ENCODE results near the gene CRYGN.

The CRYGN gene

DNA sequence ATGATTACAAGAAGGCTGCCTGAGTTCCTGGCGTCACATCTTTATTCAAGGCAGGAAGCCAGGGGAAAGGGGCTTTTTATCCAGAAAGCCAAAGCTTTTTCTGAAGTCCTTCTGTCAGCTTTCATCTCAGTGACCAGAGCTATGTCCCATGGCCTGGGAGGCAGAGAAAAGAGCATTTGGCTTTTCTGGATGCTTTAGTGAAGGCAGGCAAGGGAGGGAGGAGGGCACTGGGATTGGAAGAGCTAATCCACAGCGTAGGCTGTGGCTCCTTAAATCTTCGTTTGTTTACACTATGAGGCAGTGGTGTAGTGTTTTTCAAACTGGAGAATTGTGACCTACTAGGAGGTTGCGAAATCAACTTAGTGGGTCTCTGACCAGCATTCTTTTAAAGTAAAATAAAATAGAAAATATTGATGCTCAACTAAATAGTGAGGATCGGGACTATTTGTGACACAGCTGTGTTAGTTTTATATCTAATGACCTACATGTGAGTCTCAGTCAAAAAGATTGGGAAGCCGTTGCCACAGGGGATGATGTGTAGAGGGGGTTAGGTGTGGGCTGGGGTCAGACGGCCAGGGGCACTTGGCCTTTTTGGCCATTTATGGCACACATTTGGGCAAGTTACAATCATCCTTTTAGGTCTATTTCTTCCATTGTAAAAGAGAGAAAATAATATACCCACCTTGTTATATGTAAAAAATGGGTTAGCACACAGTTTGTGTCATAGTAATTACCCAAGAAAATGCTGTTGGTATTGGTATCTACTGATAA is 14.1 kb downstream of the CRYGN start:
- no peak for DNase-seq

DNA sequence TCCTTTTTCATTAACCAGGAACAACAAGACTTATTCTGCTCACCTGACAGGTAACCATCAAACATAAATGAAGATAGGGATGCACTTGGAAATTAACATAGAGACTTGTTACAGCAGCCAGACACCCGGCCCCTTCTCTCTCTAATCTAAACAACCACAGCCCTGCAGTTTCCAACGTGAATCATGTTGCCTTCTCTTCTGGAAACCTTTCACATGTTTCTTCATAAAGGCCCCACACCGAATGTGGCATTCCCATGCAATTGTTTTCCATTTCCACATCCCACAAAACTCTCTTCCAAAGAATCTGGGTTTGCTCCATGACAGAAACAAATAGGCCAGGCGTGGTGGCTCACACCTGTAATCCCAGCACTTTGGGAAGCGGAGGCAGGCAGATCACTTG is 15.1 kb downstream of the CRYGN start:
- no peak for DNase-seq

DNA sequence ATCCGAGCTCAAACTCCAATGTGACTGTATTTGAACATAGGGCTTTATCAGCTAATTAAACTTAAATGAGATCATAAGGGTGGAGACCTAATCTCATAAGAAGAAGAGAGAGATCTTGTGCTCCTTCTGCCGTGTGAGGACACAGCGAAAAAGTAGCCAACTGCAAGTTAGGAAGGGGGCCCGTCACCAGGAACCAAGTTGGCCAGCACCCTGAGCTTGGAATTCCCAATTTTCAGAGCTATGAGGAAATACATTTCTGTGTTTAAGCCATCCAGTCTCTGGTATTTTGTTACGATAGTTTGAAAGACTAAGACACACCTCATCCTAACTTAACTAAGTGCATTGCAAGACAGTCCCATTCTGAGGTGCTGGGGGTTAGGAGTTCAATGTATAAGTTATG is 16.0 kb downstream of the CRYGN start:
- DNase-seq: no peak

DNA sequence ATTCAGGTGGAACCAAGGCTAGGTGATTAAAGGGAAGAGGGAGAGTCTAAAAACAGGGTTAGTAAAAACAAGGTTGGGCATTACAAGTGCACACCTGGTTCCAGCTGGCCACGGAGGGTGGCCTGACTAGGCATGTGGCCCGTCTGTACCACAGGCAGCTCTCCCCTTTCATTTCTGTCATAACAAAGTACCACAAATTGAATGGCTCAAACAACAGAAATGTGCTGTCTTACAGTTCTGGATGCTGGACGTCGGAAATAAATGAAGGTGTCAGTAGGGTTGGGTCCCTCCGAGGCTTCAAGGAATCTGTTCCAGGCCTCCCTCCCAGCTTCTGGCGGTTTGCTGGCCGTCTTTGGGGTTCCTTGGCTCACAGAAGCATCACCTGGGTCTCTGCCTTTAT is 16.7 kb downstream of the CRYGN start:
- DNase-seq: no peak

DNA sequence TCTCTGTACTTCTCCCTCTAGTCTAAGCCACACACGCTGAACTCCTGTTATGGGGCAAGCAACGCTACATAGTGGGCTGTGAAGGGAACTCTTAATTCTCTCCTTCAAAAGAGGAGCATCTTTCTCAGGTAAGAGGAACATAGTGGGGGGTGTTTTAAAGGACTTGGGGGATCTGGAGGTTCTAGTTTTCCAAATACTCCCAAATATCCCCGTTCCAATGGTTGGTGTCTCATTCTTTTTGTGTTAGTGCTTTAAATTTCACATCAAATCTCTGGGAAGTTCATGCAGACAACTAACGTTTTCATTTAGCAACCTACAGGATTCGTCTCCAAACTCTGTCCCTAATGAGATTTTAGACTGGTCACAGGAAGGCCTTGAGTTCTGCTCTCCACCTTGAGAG is 17.7 kb downstream of the CRYGN start:
- no peak for DNase-seq

DNA sequence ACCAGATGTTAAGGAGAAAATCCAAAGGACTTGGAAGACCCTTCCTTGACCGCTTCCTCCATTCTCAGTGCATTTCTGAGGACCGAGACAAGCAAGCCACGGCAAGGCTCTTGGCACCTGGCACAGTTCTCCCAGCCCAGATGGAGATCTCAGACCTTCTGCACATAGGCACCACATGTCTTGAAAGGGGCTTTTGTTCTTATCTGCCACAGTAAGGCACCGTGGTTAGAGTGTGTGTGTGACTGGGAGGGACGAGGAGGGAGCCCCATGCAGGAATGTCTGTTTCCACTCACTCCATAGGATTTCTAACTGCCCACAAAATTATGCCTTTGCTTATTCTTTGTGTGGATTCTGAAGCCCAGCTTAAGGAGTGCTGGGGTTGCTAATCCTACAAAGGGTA is 19.8 kb downstream of the CRYGN start:
- no peak for DNase-seq

DNA sequence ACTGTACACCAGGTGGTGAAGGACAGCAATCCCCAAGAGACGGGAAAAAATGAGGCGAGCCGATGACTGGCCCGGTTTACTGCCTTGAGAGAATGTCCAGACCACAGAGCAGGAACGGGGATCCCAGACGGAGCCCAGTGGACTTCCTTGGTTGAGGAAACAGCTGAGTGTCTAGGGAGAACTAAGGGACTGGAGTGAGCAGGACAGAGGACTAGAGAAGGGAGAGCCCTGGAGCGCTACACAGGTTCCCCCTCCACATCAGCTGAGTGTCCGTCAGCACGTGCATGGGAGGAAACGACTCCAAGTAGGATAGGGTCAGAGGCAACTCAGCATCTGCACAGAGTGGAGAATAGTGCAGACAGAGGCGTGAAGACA is 23.0 kb downstream of the CRYGN start:
- DNase-seq: peak; percentile 21

DNA sequence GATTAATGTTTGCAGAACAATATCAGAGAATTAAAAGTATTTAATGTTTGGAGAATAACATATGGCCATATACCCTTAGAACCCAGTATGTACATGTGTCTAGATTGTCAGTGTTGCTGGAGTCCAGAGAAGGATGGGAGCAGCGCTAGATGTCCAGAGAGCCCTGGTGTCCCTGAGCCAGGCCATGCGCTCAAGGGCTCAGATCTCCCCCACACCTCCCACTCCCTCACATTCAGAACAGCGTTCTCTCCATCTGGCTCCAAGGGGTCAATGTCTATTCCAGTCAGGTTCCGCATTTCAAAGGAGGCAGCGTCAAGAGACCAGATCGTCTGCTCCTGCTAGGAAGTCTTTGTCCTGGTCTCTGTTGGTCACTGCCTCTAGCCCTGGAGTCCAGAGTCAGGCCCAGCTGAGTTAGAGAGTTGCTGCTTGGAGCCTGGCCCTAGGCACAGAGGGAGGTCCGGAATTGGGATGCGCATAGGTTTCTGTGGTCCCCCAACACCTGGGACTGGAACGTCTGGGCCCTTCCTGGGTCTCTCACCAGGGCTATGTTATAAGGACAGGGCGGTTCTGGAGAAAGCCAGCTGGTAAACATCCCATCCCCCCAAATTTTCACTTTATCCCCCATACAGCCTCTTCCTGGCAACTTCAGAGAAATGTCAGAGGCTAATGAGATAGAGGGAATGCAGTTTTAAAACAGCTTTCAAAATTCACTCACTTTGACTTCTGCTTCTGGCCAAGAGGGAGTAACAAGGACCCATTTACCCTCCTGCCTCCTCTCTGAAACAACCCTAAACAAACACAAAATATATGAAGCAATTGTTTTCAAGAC is 23.6 kb downstream of the CRYGN start:
- peak; percentile 34 for DNase-seq

DNA sequence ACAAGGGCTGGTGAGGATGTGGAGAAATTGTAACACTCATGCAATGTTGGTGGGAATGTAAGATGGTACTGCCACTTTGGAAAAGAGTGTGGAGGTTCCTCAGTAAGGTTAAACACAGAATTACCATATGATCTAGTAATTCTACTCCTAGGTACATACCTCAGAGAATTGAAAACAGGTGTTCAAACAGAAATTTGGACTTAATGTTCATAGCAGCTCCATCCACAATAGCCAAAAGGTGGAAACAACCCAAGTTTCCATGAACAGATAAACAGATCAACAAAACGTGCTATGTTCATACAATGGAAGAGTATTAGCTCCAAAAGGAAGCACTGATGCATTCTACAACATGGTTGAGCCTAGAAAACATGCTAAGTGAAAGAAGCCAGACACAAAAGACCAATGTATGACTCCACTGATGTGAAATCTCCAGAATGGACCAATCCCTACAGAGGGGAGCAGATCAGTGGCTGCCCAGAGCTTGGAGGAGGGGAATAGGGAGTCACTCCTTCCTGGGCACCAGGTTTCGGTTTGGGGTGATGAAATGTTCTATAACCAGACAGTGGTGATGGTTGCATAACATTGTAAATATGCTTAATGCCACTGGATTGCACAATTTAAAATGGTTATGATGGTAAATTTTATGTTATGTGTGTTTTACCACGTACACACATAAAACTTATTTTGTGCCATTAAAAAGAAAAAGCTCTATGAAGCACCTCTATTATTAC is 24.4 kb downstream of the CRYGN start:
- no peak for DNase-seq

DNA sequence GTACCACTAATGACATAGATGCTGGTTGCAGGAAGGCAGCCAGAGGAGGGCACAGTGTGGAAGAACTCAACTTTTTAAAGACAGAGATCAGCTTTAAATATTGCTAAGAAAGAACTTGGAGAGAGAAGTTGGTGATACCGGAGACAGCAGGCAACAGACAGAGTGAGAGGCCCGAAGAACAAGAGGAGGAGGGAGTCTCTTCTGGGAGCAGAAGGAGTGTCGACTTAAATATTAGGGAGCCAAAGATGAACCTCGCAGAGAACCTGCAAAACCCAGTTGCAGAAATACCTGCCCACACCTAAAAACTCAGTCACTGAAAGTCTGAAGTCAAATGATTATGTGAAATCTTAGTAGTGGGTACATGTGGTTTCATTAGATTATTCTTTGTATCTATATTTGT is 26.7 kb downstream of the CRYGN start:
- DNase-seq: no peak

DNA sequence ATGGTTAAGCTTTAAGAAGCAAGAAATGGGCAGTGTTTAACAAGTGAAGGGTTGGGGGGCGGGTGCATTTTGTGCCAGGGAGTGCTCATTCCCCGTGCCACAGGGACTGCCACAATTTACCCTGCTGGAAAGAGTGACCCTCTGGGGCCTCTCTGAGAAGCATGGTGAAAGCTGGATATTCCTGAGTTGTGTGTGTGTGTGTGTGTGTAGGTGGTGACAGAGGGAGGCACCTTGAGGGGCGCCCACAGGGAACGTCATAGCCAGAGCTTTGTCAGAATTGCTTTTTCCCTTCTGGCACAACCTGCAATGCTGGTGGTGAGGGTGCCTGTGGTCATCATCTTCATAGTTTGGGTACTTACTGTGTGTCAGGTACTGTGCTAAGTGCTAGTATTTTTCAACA is 27.6 kb downstream of the CRYGN start:
- DNase-seq: no peak

DNA sequence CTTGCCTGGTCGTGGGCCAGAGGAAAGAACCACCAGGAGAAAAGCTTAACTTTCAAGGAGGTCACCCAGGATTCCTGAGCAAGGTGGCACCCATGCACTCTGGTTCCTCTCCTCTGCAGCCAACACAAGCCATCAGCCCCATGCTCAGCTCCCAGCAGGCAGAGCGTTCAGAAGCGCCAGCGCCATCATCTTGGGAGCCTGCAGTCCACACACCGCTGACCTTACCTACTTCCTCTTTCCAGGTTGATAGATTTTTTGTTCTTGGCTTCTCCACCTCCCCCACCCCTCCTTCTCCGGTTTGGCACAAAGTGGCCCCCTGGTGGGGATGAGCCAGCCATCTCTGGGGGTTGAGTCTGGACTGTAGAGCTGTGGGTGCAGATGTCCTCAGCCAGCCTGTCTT is 28.4 kb downstream of the CRYGN start:
- no peak for DNase-seq

DNA sequence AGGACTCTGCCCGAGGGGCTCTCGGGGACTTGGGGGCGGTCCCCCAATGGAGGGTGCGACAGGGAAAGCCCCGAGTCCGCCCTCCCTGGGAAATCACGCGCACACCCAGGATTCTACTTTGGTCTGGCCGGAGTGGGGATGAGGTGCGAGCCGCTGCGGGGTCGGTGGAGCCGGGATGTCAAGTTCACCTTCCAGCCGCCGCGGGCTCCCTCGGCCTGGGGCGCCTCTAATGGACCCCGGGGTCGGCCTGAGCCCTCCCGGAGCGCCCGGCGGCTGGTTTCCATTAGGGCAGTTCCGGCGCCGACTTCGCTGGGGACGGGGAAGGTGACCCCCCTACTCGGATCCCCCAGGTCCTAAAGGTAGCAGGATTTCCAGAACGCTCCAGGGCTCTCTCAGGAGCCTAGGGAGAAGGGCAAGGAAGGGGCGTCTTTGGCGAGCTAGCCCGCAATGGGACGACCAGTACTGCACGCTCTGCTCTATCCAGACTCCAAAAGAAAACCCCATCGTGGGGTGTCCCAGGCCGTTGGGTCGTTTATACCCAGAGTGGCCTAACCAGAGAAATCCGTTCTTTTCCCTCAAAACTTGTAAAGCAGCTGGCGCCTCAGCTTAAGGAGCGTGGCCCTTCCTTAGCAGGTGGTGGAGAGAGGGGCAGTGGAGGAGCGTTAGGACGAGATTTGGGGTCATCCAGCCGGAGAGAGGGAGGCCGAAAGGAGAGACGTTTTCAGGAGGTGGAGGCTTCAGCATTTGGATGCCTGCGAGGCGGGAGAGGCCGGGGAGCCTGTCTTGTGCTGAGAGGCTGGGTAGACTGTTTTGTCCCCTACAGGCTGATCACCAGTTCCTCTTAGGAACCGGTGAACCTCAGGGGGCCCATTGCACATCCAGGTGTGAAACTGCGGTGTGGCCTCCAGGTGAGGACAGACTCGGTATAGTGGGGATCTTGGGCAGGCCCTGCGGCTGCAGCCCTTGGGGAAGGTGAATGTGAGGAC is 29.2 kb downstream of the CRYGN start:
- DNase-seq: peak; percentile 59

DNA sequence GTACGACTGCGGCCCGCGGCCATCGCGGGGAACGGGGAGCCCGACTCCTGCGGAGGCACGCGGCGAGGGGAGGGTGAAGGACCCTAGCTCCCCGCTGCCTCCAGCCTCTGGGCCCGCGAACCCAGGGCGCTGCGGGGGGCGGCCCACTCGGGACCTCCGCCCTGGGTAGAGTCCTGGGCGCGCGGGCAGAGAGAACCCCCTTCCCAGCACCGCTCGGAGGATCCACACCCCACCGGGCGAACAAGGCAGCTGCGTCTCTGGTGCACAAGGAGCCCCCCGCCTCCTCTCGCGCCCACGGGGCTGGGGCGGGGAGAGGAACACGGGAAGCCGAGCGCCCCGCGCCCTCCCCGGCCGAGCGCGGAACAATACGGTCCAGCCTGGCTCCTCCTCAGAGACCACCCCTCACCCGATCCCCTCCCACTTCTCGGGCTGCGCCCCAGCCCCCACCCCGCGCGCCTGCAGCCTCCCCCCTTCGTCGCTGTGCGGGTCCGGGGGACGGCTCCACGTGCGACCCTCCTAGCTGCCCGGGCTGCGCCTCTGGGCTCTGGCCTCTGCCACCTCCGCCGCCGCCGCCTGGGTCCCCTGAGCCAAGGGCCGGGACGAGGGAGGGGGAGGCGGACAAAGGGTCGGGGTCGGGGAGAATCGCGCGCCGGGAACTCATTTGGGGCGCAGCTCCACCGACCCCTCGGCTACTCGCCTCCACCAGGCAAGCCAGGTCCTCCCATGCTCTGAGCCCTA is 30.1 kb downstream of the CRYGN start, which contains the start of gene WDR86:
TSS of gene WDR86 (minus strand) at position 372 of the 738 bp plus-strand sequence. CDS start 449 bp downstream, outside the sequence.
- peak; percentile 69 for DNase-seq

DNA sequence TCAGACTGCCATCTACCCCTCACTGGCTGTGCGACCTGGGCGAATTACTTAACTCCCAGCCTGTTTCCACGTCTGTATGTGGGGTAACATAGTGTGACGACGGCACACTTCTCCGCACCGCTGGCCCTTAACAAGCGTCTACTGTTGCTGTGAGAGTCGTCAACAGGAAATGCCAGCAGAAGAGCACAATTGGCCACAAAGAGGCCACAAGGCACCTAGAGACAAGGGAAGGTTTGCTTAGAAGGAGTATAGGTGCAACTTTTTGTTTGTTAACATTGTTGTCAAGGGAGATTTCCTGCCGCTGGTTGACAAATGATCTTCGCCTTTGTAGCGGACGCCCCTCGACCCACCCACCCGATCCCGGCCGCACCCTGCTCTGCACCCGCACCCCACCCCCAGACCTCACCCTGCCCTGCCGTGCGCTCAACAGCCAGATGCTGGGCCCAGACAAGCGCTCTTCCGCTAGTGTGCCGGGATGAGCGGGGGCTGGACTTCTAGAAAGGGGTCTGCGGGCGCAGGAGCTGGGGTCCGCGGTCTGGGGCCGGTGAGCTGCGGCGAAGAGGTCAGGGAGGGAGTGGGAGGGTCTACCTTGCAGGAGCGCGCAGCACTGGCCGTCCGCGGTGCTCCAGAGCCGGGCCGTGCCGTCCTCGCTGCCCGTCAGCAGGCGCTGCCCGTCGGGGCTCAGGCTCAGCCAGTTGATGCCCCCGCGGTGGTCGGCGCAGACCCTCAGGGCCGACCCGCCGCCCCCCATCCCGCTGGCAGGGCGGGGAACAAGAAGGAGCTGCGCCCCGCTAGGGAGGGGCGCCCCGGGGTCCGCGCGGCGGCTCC is 30.9 kb downstream of the CRYGN start:
- peak; percentile 84 for DNase-seq

DNA sequence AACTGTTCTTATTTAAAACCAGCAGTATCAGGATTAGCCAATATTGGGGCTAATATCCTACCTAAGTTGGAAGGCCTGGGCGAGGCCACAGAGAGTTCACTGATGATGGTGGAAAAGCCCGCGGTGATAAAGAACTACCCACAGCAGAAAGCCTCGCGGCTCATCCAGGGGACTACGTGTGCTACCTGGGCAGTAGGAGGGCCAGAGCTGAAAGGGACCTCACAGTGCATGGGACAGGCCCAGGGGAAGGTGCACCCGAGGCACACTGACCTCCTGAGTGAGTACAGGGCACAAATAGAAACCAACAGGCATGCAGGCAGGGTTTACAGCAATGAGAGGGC is 31.5 kb downstream of the CRYGN start:
- DNase-seq: no peak

DNA sequence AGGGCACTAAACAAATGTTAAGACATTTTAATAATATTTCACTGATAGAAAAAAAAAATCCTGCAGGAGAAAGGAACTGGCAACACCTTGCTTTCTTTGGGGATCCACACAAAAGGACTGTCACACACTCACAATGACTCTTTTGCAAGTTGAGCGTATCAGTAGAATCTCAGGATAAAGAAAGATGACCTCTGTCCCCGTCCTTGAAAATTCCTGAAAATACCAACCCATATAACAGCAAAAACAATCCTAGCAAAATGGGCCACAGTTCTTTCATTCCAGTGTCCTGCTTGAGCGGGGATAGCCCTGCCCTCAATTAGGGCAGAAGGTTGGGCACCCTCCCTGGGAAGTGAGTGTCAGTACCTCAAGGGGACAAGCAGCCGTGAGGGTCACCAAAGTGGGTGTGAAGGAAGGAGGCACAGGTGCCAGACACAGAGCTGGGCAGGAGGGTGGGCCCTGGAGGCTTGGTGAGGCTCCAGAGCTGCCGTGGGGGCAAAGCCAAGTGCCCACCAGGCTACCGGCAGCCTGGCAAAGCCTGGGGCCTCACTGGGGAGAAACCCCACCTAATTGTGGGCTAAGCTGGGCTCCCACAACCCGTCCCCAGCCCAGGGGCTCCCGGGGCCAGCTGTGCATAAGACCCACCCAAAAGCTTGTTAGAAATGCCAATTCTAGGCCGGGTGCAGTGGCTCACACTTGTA is 32.9 kb downstream of the CRYGN start:
- no peak for DNase-seq

DNA sequence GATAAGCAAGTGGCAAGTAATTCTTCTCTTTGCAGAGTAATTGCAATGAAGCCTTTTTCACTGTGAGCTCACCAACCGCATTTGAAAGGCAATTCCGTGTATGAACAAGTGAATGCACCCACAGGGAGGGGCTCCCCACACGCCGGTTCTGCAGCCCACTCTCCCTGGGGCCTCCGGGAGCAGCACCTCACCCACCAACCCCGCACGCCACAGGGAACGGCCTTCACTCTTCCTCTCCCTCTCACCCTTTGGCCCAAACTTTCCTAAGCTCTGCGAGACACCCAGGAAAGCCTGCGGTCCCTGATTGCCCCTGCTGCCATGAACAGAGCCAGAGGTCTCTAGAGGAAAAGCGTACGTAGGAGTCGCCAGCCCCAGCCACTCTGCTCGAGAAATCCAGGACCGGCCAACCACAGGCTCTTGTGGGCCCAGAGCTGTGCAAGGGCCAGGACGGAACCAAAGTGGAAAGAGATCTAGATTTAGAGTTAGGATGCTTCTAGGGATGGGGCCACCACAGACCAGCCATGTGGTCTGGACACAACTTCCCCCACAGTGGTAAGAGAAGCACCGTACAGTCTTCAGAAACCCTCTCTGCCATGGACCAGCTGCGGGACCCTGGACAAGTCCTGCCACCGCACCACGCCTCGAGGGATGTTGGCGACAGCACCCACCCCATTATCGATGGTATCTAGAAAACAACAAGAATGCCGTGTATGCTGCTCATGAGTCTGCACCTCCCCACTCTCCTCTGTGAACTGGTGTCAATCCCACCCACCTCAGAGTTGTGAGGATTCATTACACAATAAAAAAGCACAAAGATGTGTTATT is 33.7 kb downstream of the CRYGN start:
- no peak for DNase-seq

DNA sequence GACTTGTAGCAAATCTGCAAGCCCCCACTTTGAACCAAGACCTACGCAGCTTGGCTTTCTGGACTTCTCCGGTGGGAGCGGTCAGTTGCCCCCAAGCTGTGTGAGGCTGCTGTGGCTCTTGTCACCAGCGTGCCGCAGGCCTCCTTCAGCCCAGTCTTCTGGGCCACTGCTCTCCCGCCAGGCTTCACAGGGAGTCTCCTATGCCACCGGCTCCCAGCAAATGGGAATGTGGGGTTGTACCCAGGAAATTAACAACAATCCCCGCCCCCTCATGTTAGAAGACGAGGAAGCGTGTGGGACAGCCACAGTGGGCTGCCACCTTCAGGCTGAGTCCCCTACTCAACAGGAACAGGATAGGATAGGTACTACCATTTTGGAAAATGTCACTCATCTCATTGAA is 34.4 kb downstream of the CRYGN start:
- no peak for DNase-seq
